GM21825 (cell line): Measurements from ENCODE around the gene CFDP1.

ENCODE experiments used
- ATAC-seq: cut with Tn5 transposase; IDR thresholded peaks from one replicate; pipeline ENCODE4 v1.9.1; 2021; ENCODE audit warnings: mild to moderate bottlenecking, moderate library complexity; ENCODE audit not compliant: unreplicated experiment

Gene CFDP1

GRCh38 chr16:75377729-75378386, 55.4 kb downstream of the CFDP1 start:
- ATAC-seq, result no peak

DNA sequence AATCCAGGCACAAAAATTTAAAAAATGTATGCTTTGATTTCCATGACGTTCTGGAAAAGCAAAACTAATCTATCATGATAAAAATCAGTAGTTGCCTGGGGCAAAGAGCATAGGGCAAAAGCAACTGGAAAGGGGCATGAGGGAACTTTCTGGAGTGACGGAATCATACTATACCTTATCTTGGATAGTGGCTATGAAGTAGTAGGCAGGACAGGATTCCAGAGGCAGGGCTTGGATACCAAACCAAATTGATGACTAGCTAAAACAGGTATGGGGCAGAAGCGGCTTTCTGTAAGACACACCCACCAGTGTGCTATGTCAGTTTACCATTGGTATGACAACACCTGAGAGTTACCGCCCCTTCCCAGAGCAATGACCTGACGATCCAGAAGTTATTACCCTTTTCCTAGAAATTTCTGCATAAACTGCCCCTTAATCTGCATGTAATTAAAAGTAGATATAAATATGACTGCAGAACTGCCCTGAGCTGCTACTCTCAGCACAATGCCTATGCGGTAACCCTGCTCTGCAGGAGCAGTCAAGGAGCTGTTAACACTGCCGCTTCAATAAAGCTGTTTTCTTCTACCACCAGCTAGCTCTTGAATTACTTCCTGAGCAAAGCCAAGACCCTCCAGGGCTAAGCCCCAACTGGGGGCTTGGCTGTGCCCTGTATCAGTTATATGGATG, 56.7 kb downstream of the CFDP1 start:
- no peak for ATAC-seq

DNA sequence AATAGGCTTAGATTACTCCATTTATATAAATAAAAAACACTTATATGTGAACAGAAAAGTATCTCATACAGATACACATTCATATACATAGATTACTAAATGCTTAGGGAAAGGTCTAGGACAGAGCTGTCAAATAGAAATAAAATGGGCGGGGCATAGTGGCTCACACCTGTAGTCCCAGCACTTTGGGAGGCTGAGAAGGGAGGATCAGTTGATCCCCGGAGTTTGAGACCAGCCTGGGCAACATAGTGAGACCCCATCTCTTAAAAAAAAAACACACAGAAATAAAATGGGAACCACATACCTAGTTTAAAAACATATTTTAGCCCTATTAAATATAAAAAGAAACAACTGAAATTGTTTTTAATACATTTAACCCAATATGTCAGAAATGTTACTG, 58.9 kb downstream of the CFDP1 start:
- ATAC-seq, result no peak

DNA sequence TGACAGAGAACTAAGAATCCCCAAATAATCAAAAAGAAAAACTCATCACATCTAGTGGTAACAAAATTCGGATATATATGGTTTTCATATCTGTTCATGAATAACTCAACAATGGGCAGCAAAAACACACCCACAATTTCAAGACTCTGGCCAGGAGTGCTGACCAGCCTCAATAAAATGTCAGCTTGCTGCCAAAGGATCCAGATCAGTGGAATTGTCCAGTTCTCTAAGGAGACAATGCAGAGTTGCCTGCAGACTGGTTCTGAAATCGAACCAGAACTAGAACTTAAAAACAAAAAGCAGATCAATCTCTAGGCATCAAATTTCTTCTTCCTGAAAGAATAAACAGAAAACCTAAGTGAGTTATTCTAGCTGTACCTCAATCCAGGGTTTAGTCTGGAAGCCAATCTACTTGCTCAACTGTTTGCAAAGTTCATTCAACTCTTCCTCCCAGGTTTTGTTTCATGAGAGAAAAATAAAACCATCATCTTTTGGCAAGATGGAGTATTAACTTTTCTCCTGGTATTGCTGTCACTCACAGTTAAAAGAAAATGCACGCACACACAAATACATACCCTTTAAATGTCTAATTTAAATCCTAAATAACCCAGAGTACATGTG, 61.0 kb downstream of the CFDP1 start:
- no peak for ATAC-seq

- no peak for ATAC-seq
Measured at GRCh38 chr16:75371171-75371570, 62.1 kb downstream of the CFDP1 start.

DNA sequence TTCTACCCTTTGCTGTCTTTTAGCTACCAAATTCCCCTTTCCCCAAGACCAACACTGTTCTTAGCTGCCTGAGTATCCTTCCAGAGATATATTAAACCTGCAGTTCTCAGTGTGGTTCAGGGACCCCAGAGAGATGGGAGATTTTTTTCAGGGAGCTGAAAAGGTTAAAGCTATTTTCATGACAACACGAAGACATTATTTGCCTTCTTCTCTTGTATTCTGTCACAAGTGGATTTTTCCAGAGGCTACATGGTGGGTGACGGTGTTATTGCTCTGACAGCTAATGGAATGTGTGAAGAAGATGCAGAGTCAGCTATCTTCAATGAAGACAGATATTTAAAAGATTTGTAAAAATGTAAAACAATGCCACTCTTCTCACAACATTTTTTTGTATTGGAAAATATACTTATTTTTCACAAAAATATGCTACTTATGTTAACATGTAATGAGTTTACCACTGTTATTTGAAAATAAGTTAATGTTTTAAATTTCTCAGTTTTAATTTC, 69.0 kb downstream of the CFDP1 start:
- no peak for ATAC-seq

DNA sequence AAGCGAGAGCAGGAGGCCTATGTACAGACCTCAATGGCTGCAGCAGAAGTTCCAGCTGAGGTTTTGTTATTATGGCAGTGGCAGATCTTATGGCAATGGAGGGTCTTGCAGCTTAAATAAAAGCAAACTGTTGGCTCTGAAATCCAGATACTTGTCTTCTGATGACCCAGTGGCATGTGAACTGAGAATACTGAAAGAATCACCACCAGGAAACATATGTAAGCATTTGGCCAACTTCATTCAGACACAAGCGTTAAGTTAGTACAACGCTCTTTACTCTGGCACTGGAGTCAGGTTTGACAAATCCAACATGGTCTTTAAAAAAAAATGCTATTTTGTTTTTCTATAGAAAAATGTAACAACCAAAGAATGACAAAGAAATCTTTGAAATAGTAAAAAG, 70.5 kb downstream of the CFDP1 start:
- ATAC-seq, result no peak

GRCh38 chr16:75361936-75362335, 71.4 kb downstream of the CFDP1 start:
- ATAC-seq, result no peak

- no peak for ATAC-seq
Measured at GRCh38 chr16:75354170-75354569, 79.1 kb downstream of the CFDP1 start.

DNA sequence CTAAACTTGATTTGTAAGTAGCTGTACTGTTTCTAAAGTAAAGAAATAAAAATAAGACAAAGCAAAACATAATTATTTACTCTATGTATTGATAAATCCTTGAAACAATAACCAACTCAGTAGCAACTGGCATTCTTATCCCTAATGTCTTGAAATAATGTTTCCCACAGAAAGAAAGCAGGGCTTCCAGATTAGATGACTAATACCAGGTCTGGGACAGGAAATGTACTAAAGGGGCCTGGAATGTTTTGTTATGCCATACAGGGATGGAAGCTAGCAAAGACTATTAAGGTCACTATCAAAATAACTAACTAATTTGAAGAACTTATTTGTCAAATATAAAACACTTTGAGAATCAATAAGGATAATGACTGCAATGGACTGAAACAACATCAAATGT, 82.1 kb downstream of the CFDP1 start:
- ATAC-seq, result no peak

GRCh38 chr16:75345711-75346110, 87.6 kb downstream of the CFDP1 start:
- no peak for ATAC-seq

DNA sequence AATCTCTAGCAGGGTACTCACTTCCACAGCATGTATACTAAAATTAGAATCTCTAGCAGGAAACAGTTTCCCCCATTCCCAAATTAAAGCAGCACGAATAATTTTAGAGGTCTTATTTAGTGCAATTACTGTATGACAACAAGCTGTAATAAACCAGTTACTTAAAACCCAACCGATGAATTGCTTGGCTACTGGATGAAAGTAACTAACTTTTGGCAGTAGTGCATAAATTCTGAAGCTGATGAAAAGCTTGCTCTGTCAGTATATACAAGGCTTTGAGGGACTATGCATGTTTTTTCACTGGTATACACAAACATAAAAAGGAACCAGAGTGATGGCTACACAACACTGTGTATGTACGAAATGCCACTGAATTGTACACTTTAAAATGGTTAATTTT, 89.4 kb downstream of the CFDP1 start:
- no peak for ATAC-seq

DNA sequence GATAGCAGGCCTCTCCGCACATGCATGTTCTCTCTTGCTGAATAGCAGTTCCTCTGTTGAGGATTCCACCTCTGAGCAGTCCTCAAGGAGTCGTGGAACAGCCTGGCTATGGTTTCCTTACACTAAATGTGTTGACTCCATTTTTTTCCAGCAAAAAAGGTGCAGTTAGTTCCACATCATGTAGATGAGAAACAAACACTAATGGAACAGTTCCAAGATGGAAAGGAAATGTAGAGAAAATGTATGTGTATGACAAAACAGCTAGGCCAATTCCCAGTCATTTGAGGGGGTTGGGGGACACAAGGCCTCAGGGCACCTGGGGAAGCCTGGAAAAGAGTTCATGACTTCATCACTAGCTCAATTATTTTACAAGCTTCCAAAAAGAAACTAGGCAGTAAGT, 90.0 kb downstream of the CFDP1 start:
- no peak for ATAC-seq

GRCh38 chr16:75342308-75342811, 90.9 kb downstream of the CFDP1 start:
- ATAC-seq, result no peak

DNA sequence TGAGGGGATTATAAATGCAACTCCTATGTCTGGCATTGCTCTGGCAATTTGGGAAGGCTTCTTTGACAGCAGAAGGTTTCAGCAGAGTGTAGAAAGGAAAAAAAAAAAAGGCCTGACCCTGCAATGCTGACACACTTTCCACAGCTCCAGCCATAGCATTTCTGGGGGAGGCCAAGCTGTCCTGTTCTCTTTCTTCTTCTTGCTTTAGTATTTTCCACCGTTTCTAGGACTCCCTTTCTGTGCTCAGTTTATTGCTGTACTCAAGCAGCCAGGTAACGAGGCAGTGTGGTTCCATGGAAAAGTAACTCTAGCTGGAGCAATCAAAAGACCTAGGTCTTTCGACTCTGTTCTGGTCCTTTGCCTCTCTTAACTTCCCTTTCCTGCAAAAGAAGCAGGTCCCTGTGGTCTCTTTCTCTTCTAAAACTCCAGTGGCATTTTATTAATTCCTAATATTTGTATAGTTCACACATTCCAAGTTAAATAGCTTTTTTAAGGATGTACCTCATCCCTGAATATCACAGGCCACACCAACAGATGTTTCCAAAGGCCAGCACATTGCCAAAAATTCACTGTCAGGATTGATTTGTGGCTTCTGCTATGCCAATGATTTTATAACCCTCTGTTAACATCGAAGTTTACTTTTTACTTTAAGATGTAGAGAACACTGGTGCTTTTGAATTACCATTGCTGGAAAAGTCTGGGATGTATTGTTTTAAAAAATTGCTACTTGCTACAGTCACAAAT, 91.6 kb downstream of the CFDP1 start:
- ATAC-seq, result no peak

DNA sequence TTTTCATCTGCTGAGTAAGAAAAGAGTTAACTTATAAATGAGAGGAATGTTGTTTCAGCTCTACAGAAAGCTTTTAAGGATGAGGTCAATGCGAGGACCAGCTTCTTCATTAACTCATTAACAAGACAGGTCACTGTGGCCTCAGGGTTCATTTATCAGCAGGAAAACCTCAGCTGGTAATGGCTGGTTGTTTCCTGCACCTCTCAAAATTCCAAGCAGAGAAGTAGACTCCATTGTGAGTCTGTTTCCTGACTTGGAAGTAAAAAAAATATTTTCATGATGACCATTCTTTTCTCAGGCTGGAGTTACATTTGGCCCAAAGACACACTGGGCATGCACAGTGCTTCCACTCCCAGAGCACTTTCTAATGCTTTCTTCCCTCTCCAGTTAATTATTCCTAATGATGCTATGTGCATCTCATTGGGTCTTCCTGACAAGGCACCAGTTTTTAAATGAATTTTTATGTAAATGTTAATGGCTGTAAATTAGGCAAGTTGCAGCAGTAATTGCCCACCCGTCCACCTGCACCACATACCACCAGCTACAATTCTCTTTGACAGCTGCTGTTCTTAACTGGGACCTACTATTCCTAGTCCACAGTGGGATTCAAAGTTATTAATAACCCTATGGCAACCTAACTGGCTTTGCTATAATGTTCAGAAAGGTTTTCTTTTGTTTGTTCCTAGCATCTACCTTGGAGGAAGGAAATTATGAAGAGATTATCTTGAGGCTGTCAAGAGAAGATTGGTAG, 92.4 kb downstream of the CFDP1 start:
- ATAC-seq, result no peak

DNA sequence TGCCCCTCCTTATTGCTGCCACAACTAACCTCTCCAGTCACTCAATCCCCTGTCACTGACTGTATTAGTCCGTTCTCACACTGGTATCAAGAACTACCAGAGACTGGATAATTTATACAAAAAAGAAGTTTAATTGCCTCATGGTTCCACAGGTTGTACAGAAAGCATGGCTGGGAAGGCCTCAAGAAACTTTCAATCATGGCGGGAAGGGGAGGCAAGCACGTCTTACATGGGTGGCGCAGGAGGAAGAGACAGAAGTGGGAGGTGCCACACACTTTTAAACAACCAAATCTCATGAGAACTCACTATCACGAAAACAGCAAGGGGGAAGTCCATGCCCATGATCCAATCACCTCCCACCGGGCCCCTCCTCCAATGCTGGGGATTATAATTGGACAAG, 95.9 kb downstream of the CFDP1 start:
- ATAC-seq, result no peak

- no peak for ATAC-seq
Measured at GRCh38 chr16:75336521-75336920, 96.8 kb downstream of the CFDP1 start.

GRCh38 chr16:75333721-75334163, 99.6 kb downstream of the CFDP1 start:
- ATAC-seq, result no peak

- ATAC-seq, result no peak
Measured at GRCh38 chr16:75329943-75330342, 103.4 kb downstream of the CFDP1 start.
